GM12878 (cell line): Measurements from ENCODE around the gene RASA1. TPM values are rescaled to one million over a fixed set of nuclear protein-coding genes. Genes with fewer than 3 reads are reported as not detected.

Experiments used
- CBX3 ChIP-seq: fragments of 200-600 bp; sonication (generic); IDR thresholded peaks from 2 replicates; pipeline ENCODE4 v1.6.1; 2016; ENCODE audit warnings: low read depth, borderline replicate concordance
- CHD4 ChIP-seq: fragments of 200-600 bp; sonication (generic); IDR thresholded peaks from 2 replicates; pipeline ENCODE4 v1.6.1; 2016; ENCODE audit warnings: mild to moderate bottlenecking
- CUX1 ChIP-seq: IDR thresholded peaks from 2 replicates; pipeline ENCODE4 v1.6.1; 2012; ENCODE audit warnings: improper control_type of control experiment, low read depth, low read length; ENCODE audit not compliant: insufficient replicate concordance
- DPF2 ChIP-seq: fragments of 450-650 bp; IDR thresholded peaks from 2 replicates; pipeline ENCODE4 v1.6.1; 2017; ENCODE audit warnings: mild to moderate bottlenecking
- GABPA ChIP-seq: IDR thresholded peaks from 2 replicates; pipeline ENCODE4 v1.6.1; 2014; ENCODE audit warnings: antibody characterized with exemption, low read depth, mild to moderate bottlenecking, inconsistent platforms
- GATAD2B ChIP-seq: fragments of 450-650 bp; conservative IDR thresholded peaks from 2 replicates; pipeline ENCODE4 v1.6.1; 2017; ENCODE audit warnings: low read depth, mild to moderate bottlenecking, moderate library complexity
- MYC ChIP-seq: IDR thresholded peaks from 2 replicates; pipeline ENCODE4 v1.6.1; 2011; ENCODE audit warnings: mild to moderate bottlenecking, low read length, moderate library complexity, inconsistent platforms; ENCODE audit not compliant: insufficient read depth, insufficient replicate concordance, insufficient read length, severe bottlenecking
- NFIC ChIP-seq: IDR thresholded peaks from 2 replicates; pipeline ENCODE4 v1.6.1; 2012; ENCODE audit warnings: low read depth, mild to moderate bottlenecking, inconsistent platforms, low read length, moderate library complexity
- NFYB ChIP-seq: IDR thresholded peaks from 2 replicates; pipeline ENCODE4 v1.6.1; 2011; ENCODE audit warnings: low read depth, mild to moderate bottlenecking, low read length, improper control_type of control experiment, moderate library complexity; ENCODE audit not compliant: insufficient read depth
- NKRF ChIP-seq: fragments of 450-650 bp; conservative IDR thresholded peaks from 2 replicates; pipeline ENCODE4 v1.6.1; 2017; ENCODE audit warnings: mild to moderate bottlenecking, moderate library complexity
- NR2C1 ChIP-seq: fragments of 450-650 bp; IDR thresholded peaks from 2 replicates; pipeline ENCODE4 v1.6.1; 2017; ENCODE audit warnings: antibody characterized with exemption, mild to moderate bottlenecking, moderate library complexity
- NRF1 ChIP-seq: conservative IDR thresholded peaks from 2 replicates; pipeline ENCODE4 v1.6.1; 2011; ENCODE audit warnings: mild to moderate bottlenecking, low read depth, low read length, improper control_type of control experiment
- RELA ChIP-seq: fragments of 450-650 bp; IDR thresholded peaks from 2 replicates; pipeline ENCODE4 v1.8.0; 2014; ENCODE audit warnings: borderline replicate concordance; ENCODE audit not compliant: partially characterized antibody
- SIX5 ChIP-seq: IDR thresholded peaks from 2 replicates; pipeline ENCODE4 v1.6.1; 2011; ENCODE audit warnings: mild to moderate bottlenecking, low read depth, low read length, moderate library complexity; ENCODE audit not compliant: severe bottlenecking
- SMARCA5 ChIP-seq: fragments of 450-650 bp; IDR thresholded peaks from 2 replicates; pipeline ENCODE4 v1.6.1; 2017; ENCODE audit warnings: mild to moderate bottlenecking
- TAF1 ChIP-seq: IDR thresholded peaks from 2 replicates; pipeline ENCODE4 v1.6.1; 2011; ENCODE audit warnings: mild to moderate bottlenecking, low read depth, low read length, borderline replicate concordance
- TCF12 ChIP-seq: IDR thresholded peaks from 2 replicates; pipeline ENCODE4 v1.6.1; 2011; ENCODE audit warnings: low read depth, mild to moderate bottlenecking, low read length
- ZBTB33 ChIP-seq: fragments of 450-650 bp; IDR thresholded peaks from 2 replicates; pipeline ENCODE4 v1.6.1; 2017; ENCODE audit warnings: mild to moderate bottlenecking
- ZNF207 ChIP-seq: fragments of 450-650 bp; IDR thresholded peaks from 2 replicates; pipeline ENCODE4 v1.6.1; 2014; ENCODE audit warnings: antibody characterized with exemption, mild to moderate bottlenecking, borderline replicate concordance
- ZSCAN29 ChIP-seq: fragments of 450-650 bp; IDR thresholded peaks from 2 replicates; pipeline ENCODE4 v1.6.1; 2017; ENCODE audit warnings: mild to moderate bottlenecking, moderate library complexity
- ZZZ3 ChIP-seq: IDR thresholded peaks from 2 replicates; pipeline ENCODE4 v1.6.1; 2011; ENCODE audit warnings: low read depth; ENCODE audit not compliant: control insufficient read depth, insufficient read length
- polyA plus RNA-seq, 11 experiments: library from polyadenylated mRNA; depleted of rRNA in 4 of 11; unstranded in 6 of 11; stranded (reverse) in 5 of 11; fragments of >200 nt; fragmentation: Nextera tagmentation in 4 of 11; fragmentation: Illumina TruSeq in 1 of 11; extraction: Ambion mirVana in 4 of 11; extraction: Trizol in 1 of 11; gene quantifications; 1 replicate in 1 of 11; 2 replicates in 10 of 11; pipeline versions ENCODE4 v1.2.1 to v1.2.3, GENCODE V29; 2011 to 2016; ENCODE audit warnings: inconsistent platforms in 2 of 11, missing spikeins in 2 of 11, low read depth in 1 of 11
- total RNA-seq, 4 experiments: library from RNA; depleted of rRNA in 3 of 4; stranded (reverse); fragments of >200 nt in 3 of 4; fragmentation: Illumina TruSeq in 1 of 4; extraction: Trizol in 1 of 4; gene quantifications; 2 replicates each; pipeline versions ENCODE4 v1.2.1 to v1.2.3, GENCODE V29; 2013 to 2021

The RASA1 gene
- total and polyA plus RNA-seq, 10 of the 15 experiments (the other 5 are each of a cell fraction or from before 2014, with no cell fraction given), result 7.8 to 72.3 (median 21.8) TPM

- peak; percentile 67; the same call in 1 of the 2 replicates for TF ChIP-seq DPF2
- TF ChIP-seq ZNF207, result peak; percentile 25; the same call in 1 of the 2 replicates
- TF ChIP-seq ZBTB33, result no peak
- peak; percentile 51 for TF ChIP-seq GATAD2B
- TF ChIP-seq CUX1, result no peak
- TF ChIP-seq NRF1, result no peak
- TF ChIP-seq TAF1, result peak; percentile 15; the same call in 1 of the 2 replicates
- no peak; the same call in 1 of the 2 replicates for TF ChIP-seq TCF12
- peak; percentile 42; the same call in 1 of the 2 replicates for TF ChIP-seq NFIC
- no peak for TF ChIP-seq SIX5
- peak; percentile 84 for TF ChIP-seq NKRF
- no peak for TF ChIP-seq ZZZ3
- no peak for TF ChIP-seq NR2C1
- TF ChIP-seq CHD4, result no peak
- TF ChIP-seq RELA, result no peak
- TF ChIP-seq ZSCAN29, result no peak
- no peak for TF ChIP-seq NFYB
- peak; percentile 27 for TF ChIP-seq SMARCA5
- no peak for TF ChIP-seq CBX3
- no peak for TF ChIP-seq MYC
- no peak for TF ChIP-seq GABPA
These were observed 665 bp downstream of the RASA1 start (continued) for GRCh38 chr5:87268126-87268969.
